Psoas muscle (tissue), 8 donors: Measurements from ENCODE around the gene GPR171. TPM values are rescaled to one million over a fixed set of nuclear protein-coding genes. Genes with fewer than 3 reads are reported as not detected.

Experiments used
- ATAC-seq, 4 donors: fragments of 200-7000 bp; cut with Tn5 transposase; one replicate each; pipeline ENCODE4 v1.9.1; 2020; ENCODE audit warnings: moderate library complexity in 3 of 4, mild to moderate bottlenecking in 2 of 4
- DNase-seq, 2 donors: peaks; one replicate each; pipeline ENCODE4 v3.0.0-alpha.2; 2020
- H3K27ac ChIP-seq: fragments of 200-600 bp; one replicate; pipeline ENCODE4 v1.8.0; 2022
- H3K27me3 ChIP-seq, 3 donors: fragments of 200-600 bp in 1 of 3; one replicate each; pipeline versions ENCODE4 v1.6.1 to v1.8.0; 2013 to 2022; ENCODE audit warnings: low read length in 2 of 3, mild to moderate bottlenecking in 2 of 3, moderate library complexity in 1 of 3; ENCODE audit not compliant: insufficient read depth in 3 of 3
- H3K36me3 ChIP-seq, 2 donors: fragments of 200-600 bp in 1 of 2; one replicate each; pipeline versions ENCODE4 v1.6.1 to v1.8.0; 2013 to 2022; ENCODE audit warnings: low read depth in 1 of 2, mild to moderate bottlenecking in 1 of 2, moderate library complexity in 1 of 2; ENCODE audit not compliant: insufficient read depth in 1 of 2
- H3K4me1 ChIP-seq: fragments of 200-600 bp; one replicate; pipeline ENCODE4 v1.8.0; 2022
- H3K4me3 ChIP-seq: fragments of 200-600 bp; one replicate; pipeline ENCODE4 v1.8.0; 2022; ENCODE audit warnings: mild to moderate bottlenecking
- H3K9me3 ChIP-seq: fragments of 200-600 bp; one replicate; pipeline ENCODE4 v1.8.0; 2022
- WGBS, 3 donors: extraction: QIAGEN DNeasy Blood & Tissue Kit; methylation state at CpG; one replicate each; pipeline versions ENCODE4 v1.1.6 to v1.1.7; 2013; 5-methylcytosine and 5-hydroxymethylcytosine counted together
- intact Hi-C, 2 donors: fragments of 100-400 bp; cut with DNase I; formaldehyde crosslinking; loops; one replicate each; pipeline versions ENCODE4 v1.11.0 to v1.14.2; 2022
- polyA plus RNA-seq, 3 donors: library from polyadenylated mRNA; stranded (reverse); fragments of 200-250 nt; gene quantifications; one replicate each; pipeline ENCODE4 v1.2.3, GENCODE V29; 2013
- total RNA-seq, 4 donors: library from RNA; stranded (reverse); fragmentation: NEBNext Ultra II Directional in 2 of 4; extraction: Animal tissue kit (Norgen Biotek cat#: 25700) in 2 of 4; gene quantifications; one replicate each; pipeline versions ENCODE4 v1.2.1 to v1.2.4, GENCODE V29; 2021 to 2023
- TF ChIP-seq, protein P1 (sequence below): fragments of 200-600 bp; IDR thresholded peaks from one replicate; pipeline ENCODE4 v1.8.0; 2022; ENCODE audit warnings: antibody characterized with exemption
- donor health status: healthy with polysubstance abuse.
- donor health status: DM: no; HTN: no; CAD: no; lungs with moderate emphysema.
- donor health status: Bipolar disorder and iron deficiency.
- donor health status: healthy.
- donor health status: DM: yes; HTN: yes; CAD: no.
- donor health status: DM: no; HTN: no; CAD: no.
- donor health status: DM: no; HTN: no; CAD: no.
- donor health status: DM: yes; HTN: yes; CAD: no.

The GPR171 gene
- total and polyA plus RNA-seq, 7 donors = 0.05 to 0.27 (median 0.12) TPM; not detected in 3

DNA sequence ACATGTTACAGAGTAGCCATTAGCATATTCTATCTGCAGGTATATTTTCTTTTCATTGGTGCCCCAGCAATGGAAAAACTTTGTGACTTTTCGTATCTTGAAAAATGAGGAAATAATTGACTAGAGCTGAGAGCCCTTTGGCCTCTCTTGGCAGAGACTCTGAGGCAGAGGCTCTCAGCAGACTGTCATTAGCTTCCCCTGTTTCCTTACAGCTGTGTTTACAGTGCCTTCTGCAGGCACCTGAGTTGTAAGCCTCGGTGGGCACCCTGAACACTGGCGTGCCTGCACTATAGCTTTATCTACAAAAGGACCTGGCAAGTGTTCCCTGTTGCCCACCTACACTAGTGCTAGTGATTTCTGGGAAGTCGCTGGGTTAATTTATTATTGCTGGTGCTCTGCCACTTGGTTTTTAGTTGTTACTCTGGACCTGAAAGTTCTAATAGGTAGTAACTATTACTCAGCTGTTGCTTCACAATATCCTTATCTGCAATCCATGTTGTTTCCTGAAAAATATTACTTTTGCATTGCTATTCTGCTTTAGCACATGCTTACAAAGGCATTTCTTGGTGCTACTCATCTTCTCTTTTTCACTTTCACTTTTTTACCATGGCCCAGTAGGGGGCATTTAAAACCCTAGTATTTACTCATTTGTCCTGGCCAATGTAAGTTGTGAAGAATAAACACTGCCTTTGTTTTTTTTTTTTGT is 7.8 kb upstream of the GPR171 start:
- Histone ChIP-seq H3K4me3 (no peak overlapping the region), H3K4me1 (no peaks in the 10 kb centered on the region), H3K36me3 (no peaks in the 10 kb centered on the region), H3K27me3 (no peaks in the 10 kb centered on the region), H3K9me3 (no peaks in the 10 kb centered on the region), H3K27ac (no peak overlapping the region)
- TF ChIP-seq, protein P1, sequence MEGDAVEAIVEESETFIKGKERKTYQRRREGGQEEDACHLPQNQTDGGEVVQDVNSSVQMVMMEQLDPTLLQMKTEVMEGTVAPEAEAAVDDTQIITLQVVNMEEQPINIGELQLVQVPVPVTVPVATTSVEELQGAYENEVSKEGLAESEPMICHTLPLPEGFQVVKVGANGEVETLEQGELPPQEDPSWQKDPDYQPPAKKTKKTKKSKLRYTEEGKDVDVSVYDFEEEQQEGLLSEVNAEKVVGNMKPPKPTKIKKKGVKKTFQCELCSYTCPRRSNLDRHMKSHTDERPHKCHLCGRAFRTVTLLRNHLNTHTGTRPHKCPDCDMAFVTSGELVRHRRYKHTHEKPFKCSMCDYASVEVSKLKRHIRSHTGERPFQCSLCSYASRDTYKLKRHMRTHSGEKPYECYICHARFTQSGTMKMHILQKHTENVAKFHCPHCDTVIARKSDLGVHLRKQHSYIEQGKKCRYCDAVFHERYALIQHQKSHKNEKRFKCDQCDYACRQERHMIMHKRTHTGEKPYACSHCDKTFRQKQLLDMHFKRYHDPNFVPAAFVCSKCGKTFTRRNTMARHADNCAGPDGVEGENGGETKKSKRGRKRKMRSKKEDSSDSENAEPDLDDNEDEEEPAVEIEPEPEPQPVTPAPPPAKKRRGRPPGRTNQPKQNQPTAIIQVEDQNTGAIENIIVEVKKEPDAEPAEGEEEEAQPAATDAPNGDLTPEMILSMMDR = no peak
- ATAC-seq (no peak), DNase-seq (no peak)
- WGBS, 3 donors = 60 to 65% (median 64%) methylated on average over 4 of the region's 4 CpGs
- intact Hi-C loops = loop anchor here in 1 of 2 donors (5.0 kb wide), 1 partner anchor 34 kb away; no protein-coding TSS in a partner anchor

DNA sequence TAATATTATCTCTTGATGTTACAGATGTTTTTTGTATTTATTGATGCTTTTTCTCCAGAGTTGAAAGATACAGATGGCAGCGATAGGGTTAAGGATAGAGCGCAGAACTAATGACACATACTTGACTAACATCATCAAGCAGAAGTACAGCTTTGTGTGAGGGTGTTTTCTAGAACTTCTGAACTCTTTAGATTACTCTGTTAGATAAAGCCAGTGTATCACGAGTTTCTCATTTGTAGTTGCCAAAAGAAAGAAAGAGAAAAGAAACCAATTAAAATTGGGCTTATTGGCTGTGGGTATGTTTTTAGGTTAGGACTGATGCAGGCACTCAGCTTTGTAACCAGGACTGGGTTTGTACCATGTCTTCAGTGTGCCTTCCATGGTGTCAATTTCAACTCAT is 6.6 kb upstream of the GPR171 start:
- Histone ChIP-seq H3K4me3 (no peak overlapping the region), H3K27me3 (no peaks in the 10 kb centered on the region), H3K36me3 (no peaks in the 10 kb centered on the region), H3K9me3 (no peaks in the 10 kb centered on the region), H3K27ac (no peak overlapping the region), H3K4me1 (no peaks in the 10 kb centered on the region)
- TF ChIP-seq, protein P1 = no peak
- intact Hi-C loops = loop anchor here in 1 of 2 donors (5.0 kb wide), 1 partner anchor 32 kb away; no protein-coding TSS in a partner anchor
- DNase-seq = no peak
- 89 to 94% (median 93%) methylated on average over 3 of the region's 3 CpGs for WGBS, 3 donors
- no peak for ATAC-seq

DNA sequence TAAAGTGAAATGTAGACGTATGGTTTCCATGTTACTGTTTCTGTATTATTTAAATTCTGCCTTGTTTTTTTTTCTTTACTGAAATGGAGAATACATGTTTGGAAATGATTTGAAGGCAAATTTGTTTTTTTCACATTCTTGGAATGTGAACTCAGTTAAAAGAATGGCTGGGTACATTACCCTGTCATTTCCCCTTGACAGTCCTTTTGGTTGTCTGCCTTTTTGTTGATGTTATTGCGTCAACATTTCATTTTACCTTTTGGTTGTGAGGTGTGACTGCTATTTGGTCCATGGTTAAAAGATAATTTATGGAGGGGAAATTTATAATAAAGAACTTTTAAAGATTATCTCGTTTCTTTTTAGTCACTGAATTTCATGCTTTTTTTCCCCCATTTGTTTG is 3.2 kb upstream of the GPR171 start:
- Histone ChIP-seq H3K36me3 (no peaks in the 10 kb centered on the region), H3K27ac (no peak overlapping the region), H3K9me3 (no peaks in the 10 kb centered on the region), H3K4me3 (no peak overlapping the region), H3K4me1 (no peaks in the 10 kb centered on the region), H3K27me3 (no peaks in the 10 kb centered on the region)
- no peak for DNase-seq
- TF ChIP-seq, protein P1 = no peak
- WGBS, 3 donors = 79 to 88% (median 84%) methylated on average over 3 of the region's 3 CpGs
- no peak for ATAC-seq
- intact Hi-C loops = no loop called here

DNA sequence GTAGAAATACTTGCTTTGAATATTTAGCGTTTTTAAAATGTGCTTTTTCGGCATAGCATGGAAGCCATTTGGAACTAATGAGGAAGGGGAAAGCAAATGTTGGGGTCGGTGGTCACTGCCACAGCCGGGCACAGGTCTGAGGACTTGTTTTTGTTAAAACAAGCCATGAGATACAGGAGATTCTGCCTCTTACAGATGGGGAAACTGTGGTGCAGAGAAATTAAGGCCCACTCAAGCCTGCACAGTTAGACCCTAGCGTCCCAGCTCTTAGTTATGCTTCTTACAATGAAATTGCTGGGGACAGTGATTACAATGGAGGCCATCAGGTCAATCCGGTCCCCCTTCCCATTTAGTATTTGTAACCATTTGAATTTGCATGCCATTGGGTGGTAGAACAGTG is 2.5 kb upstream of the GPR171 start:
- H3K27ac ChIP-seq = no peak overlapping the region
- ATAC-seq = no peak
- no peak for DNase-seq

More for the DNA sequence above, 2.5 kb upstream of the GPR171 start:
- Histone ChIP-seq H3K27me3 (no peaks in the 10 kb centered on the region), H3K4me3 (no peak overlapping the region), H3K4me1 (no peaks in the 10 kb centered on the region), H3K36me3 (no peaks in the 10 kb centered on the region), H3K9me3 (no peaks in the 10 kb centered on the region)
- 85 to 95% (median 92%) methylated on average over 6 of the region's 6 CpGs for WGBS, 3 donors
- intact Hi-C loops = no loop called here
- TF ChIP-seq, protein P1 = no peak
